Measurements from ENCODE around the gene PLCXD3. TPM values are rescaled to one million over a fixed set of nuclear protein-coding genes. Genes with fewer than 3 reads are reported as not detected.

Gene PLCXD3
- total and polyA plus RNA-seq, 10 of the 15 experiments (the other 5 are each of a cell fraction or from before 2014, with no cell fraction given): not detected

DNA sequence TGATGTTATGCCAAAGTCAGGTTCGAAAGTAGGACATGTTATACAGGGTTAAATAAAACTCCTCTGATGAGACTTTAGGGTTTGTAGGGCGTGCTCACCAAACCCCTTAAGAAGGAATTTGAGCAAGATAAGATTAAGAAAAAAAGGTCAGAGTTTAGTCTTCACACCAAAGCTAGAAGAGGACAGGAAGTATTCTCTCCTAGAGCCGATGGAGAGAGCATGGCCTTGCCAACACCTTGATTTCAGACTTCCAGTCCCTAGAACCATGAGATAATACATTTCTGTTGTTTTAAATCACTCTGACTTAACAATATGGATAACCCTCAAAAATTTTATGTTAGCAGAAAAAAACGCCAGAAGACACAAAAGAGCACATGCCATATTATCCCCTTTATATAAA, 16.3 kb upstream of the PLCXD3 start:
- WGBS (ENCODE audit: insufficient coverage, insufficient replicate concordance, low lambda C conversion rate, missing lambda C conversion rate): 11% methylated on average over 4 of the region's 4 CpGs
- Histone ChIP-seq H3K4me2 (ENCODE audit: control insufficient read depth, insufficient read depth) (no peak overlapping the region), H3K36me3 (ENCODE audit: control insufficient read depth in 2 of 2, insufficient read depth in 2 of 2, low read length in 1 of 2) (no peaks in the 10 kb centered on the region), H3K4me3 (no peak overlapping the region), H3K27ac (ENCODE audit: control insufficient read depth, insufficient read depth) (no peak overlapping the region), H4K20me1 (ENCODE audit: control insufficient read depth, insufficient read depth) (no peaks in the 10 kb centered on the region), H3K9me3 (replicated peaks; ENCODE audit: control insufficient read depth, insufficient read depth, low read length) (no peaks in the 10 kb centered on the region), H3K27me3 (replicated peaks in 1 of 2; ENCODE audit: control insufficient read depth in 2 of 2, insufficient read depth in 2 of 2, low read length in 1 of 2) (no peaks in the 10 kb centered on the region), H3K9ac (ENCODE audit: control insufficient read depth, insufficient read depth, low read length) (no peak overlapping the region), H3K79me2 (ENCODE audit: control insufficient read depth, insufficient read depth, low read length) (no peaks in the 10 kb centered on the region), H2AFZ (ENCODE audit: control insufficient read depth, low read depth, low read length) (no peak overlapping the region), H3K4me1 (ENCODE audit: control insufficient read depth, insufficient read depth, low read length) (no peaks in the 10 kb centered on the region)
- BruUV-seq (replicated peaks): no TSS peak
- CTCF ChIA-PET: no interaction called here
- DNase-seq (ENCODE audit: low read depth, low spot score): no peak
- intact Hi-C loops (cut with micrococcal nuclease; ENCODE audit: unreplicated experiment) (no loop called here), in situ Hi-C loops (cut with MboI) (no loop called here)
- ATAC-seq: no peak
- POLR2A ChIA-PET: no interaction called here
- TF ChIP-seq NRF1 (conservative IDR thresholded peaks at IDR 0.05; ENCODE audit: low read depth, low read length) (no peak), TAF1 (IDR thresholded peaks at IDR 0.05; ENCODE audit: borderline replicate concordance, low read depth, low read length) (no peak), ESRRA (IDR thresholded peaks at IDR 0.05; ENCODE audit: low read length) (no peak), BCLAF1 (IDR thresholded peaks at IDR 0.05) (no peak), MAX (IDR thresholded peaks at IDR 0.05; ENCODE audit: low read depth, low read length) (no peak), CBX3 (IDR thresholded peaks at IDR 0.05; ENCODE audit: borderline replicate concordance, low read depth) (no peak), FOS (IDR thresholded peaks at IDR 0.05; ENCODE audit: borderline replicate concordance, extremely low read depth, insufficient read length) (no peak), RELA (IDR thresholded peaks at IDR 0.05; ENCODE audit: borderline replicate concordance, partially characterized antibody) (no peak), USF1 (IDR thresholded peaks at IDR 0.05; ENCODE audit: borderline replicate concordance, extremely low read length, insufficient read depth, low read depth, low read length) (no peak), CREB1 (IDR thresholded peaks at IDR 0.05; ENCODE audit: low read depth) (no peak)
- TF ChIP-seq, protein P1, sequence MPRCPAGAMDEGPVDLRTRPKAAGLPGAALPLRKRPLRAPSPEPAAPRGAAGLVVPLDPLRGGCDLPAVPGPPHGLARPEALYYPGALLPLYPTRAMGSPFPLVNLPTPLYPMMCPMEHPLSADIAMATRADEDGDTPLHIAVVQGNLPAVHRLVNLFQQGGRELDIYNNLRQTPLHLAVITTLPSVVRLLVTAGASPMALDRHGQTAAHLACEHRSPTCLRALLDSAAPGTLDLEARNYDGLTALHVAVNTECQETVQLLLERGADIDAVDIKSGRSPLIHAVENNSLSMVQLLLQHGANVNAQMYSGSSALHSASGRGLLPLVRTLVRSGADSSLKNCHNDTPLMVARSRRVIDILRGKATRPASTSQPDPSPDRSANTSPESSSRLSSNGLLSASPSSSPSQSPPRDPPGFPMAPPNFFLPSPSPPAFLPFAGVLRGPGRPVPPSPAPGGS (IDR thresholded peaks at IDR 0.05; ENCODE audit: borderline replicate concordance, insufficient read depth, low read depth, low read length, poor library complexity, severe bottlenecking): no peak
- TF ChIP-seq, protein P2, sequence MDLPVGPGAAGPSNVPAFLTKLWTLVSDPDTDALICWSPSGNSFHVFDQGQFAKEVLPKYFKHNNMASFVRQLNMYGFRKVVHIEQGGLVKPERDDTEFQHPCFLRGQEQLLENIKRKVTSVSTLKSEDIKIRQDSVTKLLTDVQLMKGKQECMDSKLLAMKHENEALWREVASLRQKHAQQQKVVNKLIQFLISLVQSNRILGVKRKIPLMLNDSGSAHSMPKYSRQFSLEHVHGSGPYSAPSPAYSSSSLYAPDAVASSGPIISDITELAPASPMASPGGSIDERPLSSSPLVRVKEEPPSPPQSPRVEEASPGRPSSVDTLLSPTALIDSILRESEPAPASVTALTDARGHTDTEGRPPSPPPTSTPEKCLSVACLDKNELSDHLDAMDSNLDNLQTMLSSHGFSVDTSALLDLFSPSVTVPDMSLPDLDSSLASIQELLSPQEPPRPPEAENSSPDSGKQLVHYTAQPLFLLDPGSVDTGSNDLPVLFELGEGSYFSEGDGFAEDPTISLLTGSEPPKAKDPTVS (IDR thresholded peaks at IDR 0.05; ENCODE audit: low read depth, low read length): no peak
- FAIRE-seq: no peak
- RAD21 ChIA-PET (ENCODE audit: unreplicated experiment): no interaction called here
- SMC1A ChIA-PET (ENCODE audit: uncharacterized antibody, unreplicated experiment): no interaction called here
